SK-N-MC (cell line): ENCODE data around the gene PCSK5.

Source experiments
- EZH2 ChIP-seq: fragments of 200-600 bp; sonication (generic); IDR thresholded peaks from one replicate; pipeline ENCODE4 v1.6.1; 2017; ENCODE audit warnings: antibody characterized with exemption
- FOXP2 ChIP-seq: optimal IDR thresholded peaks from 2 replicates; pipeline ENCODE3; 2011; ENCODE audit warnings: mild to moderate bottlenecking, moderate library complexity; ENCODE audit not compliant: insufficient read depth; ENCODE audit errors: extremely low read length, control extremely low read depth
- POLR2AphosphoS5 ChIP-seq: IDR thresholded peaks from 2 replicates; pipeline ENCODE4 v1.6.1; 2012; ENCODE audit warnings: mild to moderate bottlenecking, low read depth, low read length, borderline replicate concordance

- TF ChIP-seq EZH2, result no peak
- TF ChIP-seq POLR2AphosphoS5, result no peak
- TF ChIP-seq FOXP2, result no peak
Observed at GRCh38 chr9:76218117-76218885, 327.8 kb downstream of the PCSK5 start.
